Measurements from ENCODE around the gene CCNG1.
"Not testable (repeated sequence)": the region's sequence is repeated elsewhere in the genome, so short reads cannot be mapped to it uniquely, and the experiment has no call there.

The CCNG1 gene

DNA sequence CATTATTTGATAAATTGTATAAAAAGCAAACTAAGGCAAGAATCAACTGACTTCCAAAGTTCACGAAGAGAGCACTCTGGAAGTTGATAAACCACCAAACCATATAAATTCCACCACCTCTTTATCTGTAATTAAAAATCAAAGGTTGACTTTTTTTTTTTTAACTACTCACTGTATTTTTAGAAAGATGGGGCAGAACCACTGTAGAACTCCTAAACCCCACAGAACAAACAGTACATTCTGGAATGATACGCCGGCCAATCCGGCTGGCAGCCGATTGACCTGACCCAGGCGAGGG is 435 bp upstream of the CCNG1 start:
- no peak for DNase-seq (ENCODE audit: extremely low spot score, insufficient read length, low read depth)
- FAIRE-seq: no peak

DNA sequence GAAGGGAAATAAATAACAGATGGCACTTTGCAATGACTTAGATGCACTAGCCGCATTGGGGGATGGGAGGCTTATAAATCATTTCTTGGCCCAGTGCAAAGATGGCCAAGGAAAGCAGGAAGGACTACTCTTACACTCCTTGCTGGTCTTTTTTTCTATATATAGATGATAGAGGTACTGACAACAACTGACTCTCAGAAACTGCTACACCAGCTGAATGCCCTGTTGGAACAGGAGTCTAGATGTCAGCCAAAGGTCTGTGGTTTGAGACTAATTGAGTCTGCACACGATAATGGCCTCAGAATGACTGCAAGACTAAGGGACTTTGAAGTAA is 1.7 kb downstream of the CCNG1 start:
- FAIRE-seq (peak; percentile 42), DNase-seq (ENCODE audit: extremely low spot score, insufficient read length, low read depth) (no peak)

DNA sequence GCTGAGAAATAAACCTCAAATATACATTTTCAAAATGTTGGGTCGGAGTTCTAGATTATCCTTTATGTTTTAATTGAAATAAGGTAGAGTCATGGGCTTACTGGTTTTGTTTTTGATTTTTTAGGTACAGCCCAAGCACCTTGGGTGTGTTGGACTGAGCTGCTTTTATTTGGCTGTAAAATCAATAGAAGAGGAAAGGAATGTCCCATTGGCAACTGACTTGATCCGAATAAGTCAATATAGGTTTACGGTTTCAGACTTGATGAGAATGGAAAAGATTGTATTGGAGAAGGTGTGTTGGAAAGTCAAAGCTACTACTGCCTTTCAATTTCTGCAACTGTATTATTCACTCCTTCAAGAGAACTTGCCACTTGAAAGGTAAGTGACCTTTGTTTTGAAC is 3.6 kb downstream of the CCNG1 start:
- DNase-seq (ENCODE audit: extremely low spot score, insufficient read length, low read depth) (no peak), FAIRE-seq (no peak)

DNA sequence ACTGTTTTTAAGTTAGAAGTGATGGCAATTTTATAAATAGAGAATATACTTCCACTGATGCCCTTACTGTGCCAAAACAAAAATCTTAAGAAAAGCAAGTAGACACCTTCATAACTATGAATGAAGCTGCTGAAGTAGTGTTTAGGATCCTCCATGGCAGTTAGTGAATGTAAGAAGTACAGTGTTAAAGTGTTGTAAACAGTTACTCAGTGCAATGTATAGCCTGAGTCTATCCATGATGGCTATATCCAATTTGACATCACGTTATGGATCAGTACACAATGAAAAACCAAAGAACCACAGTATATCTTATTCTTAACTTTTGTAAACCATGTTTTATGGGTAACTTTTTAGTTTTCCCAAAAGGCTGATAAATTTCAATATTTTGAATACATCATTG is 7.1 kb downstream of the CCNG1 start:
- FAIRE-seq: no peak
- DNase-seq (ENCODE audit: extremely low spot score, insufficient read length, low read depth): no peak

DNA sequence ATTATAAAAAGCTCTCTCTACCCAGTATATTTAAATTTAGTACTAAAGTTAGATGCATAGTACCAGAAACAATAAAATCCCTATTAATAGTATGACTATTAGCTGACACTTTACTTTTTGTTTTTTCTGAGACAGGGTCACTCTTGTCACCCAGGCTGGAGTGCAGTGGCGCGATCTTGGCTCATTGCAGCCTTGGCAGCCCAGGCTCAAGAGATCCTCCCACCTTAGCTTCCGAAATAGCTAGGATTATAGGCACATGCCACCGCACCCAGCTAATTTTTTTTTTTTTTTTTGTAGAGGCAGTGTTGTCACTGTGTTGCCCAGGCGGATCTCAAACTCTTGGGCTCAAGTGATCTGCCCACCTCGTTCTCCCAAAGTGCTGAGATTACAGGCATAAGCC is 8.0 kb downstream of the CCNG1 start:
- FAIRE-seq (no peak), DNase-seq (ENCODE audit: extremely low spot score, insufficient read length, low read depth) (no peak)

DNA sequence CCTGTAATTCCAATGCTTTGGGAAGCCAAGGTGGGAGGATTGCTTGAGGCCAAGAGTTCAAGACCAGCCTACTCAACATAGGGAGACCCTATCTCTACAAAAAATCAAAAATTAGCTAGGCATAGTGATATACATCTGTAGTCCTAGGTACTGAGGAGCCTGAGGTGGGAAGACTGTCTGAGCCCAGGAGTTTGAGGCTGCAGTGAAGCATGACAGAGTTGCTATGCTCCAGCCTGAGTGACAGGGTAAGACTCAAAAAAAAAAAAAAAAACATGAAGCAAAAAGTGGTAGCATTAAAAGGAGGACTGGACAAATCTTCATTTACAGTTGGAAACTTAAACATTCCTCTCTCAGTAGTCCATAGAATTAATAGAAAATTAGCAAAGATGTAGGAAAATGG is 9.8 kb downstream of the CCNG1 start:
- DNase-seq (ENCODE audit: extremely low spot score, insufficient read length, low read depth): no peak
- FAIRE-seq: no peak

DNA sequence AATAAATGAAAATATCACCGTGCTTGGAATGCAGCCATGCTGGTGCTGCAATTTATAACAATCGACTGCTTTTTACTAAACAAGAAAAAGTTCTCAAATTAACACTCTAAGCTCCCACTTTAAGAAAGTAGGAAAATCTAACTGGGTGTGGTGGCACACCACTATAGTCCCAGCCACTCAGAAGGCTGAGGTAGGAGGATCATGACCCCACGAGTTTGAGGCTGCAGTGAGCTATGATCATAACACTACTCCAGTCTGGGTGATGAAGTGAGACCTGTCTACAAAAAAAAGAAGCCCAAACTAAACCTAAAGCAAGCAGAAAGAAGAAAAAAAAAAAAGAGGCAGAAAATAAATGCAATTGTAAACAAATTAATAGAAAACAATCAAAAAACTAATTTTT is 10.5 kb downstream of the CCNG1 start:
- FAIRE-seq: no peak
- DNase-seq (ENCODE audit: extremely low spot score, insufficient read length, low read depth): no peak

DNA sequence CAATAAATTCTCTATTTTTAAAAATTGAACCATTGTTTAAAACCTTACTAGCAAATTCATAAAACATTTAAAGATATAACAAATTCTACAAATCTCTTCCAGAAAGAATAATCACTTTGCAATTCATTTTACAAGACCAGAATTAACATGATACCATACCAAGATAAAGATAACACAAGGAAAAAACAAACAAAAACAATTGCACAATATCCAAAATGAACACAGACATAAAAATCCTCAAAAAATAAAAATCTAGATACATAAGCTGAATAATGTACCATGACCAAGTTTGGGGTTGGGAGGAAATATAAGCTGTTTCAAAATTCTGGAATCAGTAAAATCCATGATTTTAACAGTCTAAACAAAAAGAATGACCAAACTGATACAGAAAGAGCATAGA is 11.1 kb downstream of the CCNG1 start:
- no peak for DNase-seq (ENCODE audit: extremely low spot score, insufficient read length, low read depth)
- no peak for FAIRE-seq

DNA sequence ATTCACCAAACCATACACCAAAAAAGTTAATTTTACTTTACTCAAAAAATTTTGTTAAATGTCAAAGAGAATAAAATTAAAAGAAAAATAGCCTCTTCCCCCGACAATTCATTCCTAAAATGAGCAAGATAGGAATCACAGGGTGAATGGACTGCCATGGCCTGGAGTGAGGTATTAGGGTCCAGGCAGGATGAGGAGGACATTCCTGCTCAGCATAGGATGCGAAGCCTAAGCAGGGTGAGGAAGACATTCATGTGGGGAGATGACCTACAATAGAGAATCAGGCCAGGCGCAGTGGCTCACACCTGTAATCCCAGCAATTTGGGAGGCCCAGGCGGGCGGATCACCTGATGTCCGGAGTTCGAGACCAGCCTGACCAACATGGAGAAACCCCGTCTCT is 14.1 kb downstream of the CCNG1 start:
- FAIRE-seq: no peak
- DNase-seq (ENCODE audit: extremely low spot score, insufficient read length, low read depth): no peak

DNA sequence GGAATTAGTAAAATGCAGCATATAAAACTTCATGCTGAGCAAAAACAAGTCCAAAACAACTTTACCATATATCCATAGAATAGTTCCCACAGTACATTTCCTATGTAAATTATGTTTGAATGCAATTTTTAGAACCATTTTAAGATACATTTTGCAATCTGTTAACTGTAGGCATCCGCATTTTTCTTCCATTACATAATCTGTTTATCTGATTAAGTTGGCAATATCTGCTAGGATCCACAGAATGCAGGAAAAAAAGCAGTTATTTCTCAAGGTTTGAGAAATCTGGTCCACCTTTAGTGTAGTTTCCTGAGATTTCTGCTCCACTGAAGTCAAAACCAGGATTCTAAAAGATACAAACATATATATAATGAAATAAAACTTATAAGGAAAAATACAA is 16.3 kb downstream of the CCNG1 start:
- no peak for DNase-seq (ENCODE audit: extremely low spot score, insufficient read length, low read depth)
- FAIRE-seq: no peak

DNA sequence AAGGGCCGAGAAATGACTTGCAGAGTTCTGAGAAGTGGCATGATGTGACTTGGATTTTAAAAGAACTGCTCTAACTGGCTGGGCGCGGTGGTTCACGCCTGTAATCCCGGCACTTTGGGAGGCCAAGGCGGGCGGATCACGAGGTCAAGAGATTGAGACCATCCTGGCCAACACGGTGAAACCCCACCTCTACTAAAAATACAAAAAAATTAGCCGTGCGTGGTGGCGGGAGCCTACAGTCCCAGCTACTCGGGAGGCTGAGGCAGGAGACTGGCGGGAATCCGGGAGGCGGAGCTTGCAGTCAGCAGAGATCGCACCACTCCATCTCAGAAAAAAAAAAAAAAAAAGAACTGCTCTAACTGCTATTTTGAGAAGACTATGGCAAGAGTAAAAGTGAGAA is 18.0 kb downstream of the CCNG1 start:
- not testable (repeated sequence) for FAIRE-seq; DNase-seq (ENCODE audit: extremely low spot score, insufficient read length, low read depth)

DNA sequence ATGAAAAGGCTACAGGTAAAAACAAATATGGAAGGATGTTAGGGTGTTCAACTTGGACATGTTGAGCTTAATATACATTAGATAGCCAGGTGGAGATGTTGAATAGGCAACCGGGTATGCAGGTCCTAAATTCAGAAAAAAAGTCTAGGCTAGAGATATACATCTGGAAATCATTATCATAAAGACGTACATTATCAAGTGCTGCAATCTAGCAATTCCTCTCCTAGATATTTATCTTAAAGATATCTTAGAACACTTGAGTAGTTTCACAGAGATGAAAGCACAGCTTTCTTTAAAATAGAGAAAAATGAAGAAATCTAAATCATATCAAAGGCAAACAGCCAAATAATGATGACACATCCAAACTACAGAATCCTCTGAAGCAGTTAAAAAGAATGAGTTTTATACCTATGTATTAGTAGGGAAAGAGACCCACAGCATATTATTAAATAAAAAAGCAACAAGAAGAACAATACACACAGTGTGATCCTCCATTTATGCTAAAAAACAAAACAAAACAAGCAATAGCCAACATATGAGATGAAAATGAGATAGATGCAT is 18.7 kb downstream of the CCNG1 start:
- DNase-seq (ENCODE audit: extremely low spot score, insufficient read length, low read depth) (no peak), FAIRE-seq (no peak)

DNA sequence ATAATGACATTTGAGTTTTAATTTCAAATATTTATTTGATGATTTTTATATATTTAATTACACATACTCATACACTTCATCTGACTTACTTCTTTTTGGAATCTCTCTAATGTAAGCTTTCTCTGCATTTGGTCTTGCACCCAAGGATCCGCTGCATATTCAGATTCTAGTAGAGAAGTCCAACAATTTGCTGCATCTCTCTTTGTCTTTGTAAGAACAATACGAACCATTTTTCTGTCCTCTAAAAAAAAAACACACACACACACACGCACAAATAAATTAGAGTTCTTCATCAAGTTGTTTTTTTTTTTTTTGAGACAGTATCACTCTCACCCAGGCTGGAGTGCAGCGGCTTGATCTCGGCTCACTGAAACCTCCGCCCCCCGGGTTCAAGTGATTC is 19.4 kb downstream of the CCNG1 start:
- DNase-seq (ENCODE audit: extremely low spot score, insufficient read length, low read depth): no peak
- FAIRE-seq: no peak

DNA sequence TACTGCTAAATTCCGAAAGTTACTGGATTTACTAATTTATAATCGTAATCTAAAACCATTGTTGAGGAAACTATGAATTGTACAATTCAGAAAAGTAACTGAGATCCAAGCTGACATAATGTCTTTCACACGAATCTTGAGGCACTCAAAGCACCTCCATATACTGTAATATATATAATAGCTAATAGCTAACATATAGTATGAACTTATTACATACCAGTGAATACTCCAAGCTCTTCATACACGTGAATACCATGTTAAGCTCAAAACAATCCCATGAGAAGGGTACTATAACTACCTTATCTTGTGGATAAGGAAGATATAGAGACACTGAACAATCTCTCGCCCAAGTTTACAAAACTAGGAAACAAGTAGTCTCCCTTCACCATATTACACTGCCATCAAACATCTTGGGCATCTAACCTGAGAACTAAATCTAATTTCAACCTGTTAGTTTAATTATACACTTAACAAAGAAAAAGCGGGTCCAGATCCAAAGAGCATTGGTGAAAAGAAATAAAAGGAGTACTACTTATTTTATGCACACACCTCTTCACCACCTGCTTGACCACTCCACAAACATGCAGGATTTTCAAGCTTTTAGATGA is 21.5 kb downstream of the CCNG1 start:
- DNase-seq (ENCODE audit: extremely low spot score, insufficient read length, low read depth) (no peak), FAIRE-seq (no peak)

DNA sequence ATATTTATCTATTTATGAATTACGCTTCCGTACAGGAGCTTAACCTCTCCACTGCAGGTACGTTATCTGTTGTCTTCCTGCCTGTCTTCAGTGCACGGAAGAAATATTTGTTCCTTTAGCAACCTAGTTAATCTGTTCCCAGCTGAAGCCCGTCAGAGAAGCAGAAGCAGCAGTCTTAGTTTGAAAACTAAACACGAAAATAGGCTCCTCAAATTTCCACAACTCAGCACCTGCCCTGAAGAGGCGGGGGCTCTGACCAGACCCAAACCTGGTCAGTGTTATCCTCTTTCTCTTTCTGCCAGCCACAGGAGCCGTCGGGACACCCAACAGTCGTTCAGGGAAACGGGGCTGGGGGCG is 22.0 kb downstream of the CCNG1 start:
- peak; percentile 47 for FAIRE-seq
- DNase-seq (ENCODE audit: extremely low spot score, insufficient read length, low read depth): no peak

DNA sequence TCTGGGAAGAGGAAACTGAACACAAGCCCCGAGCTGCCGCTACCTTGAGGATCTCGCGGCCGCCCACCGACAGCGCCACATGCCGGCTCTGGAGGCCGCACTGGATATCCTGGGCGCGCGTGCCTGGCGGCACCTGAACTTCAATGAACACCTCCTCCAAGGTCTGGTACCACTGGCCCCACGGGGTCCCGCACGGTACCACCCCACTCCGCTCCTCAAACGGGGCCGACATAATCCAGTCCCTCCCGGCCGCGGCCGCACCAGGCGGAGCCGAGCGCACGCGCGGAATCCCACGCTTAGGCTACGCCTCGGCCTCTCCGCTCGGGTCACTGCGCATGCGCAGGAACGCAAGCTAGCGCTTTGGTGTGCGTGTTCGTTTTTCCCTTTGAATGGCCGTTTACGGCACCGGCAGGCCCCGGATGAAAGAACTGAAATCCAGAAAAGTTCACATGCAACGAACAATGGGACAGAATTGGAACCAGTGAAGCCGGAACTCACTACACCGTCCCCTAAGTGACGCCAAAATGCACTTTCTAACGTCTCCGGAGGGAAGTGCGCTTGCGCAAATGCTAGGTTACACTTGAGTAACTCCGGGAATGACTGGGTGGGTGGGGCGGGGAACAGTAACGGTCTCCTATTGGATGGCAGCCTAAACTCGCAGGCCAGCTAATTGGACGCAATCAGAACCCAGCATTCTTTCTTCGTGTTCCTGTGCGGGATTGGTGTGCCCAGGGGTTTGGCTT is 22.6 kb downstream of the CCNG1 start, which contains the start of gene NUDCD2:
Gene NUDCD2 (minus strand): TSS at position 284 of the 743 bp plus-strand sequence. CDS start 52 bp downstream, at position 232.
- DNase-seq (ENCODE audit: extremely low spot score, insufficient read length, low read depth) (peak; percentile 62), FAIRE-seq (peak; percentile 99)

DNA sequence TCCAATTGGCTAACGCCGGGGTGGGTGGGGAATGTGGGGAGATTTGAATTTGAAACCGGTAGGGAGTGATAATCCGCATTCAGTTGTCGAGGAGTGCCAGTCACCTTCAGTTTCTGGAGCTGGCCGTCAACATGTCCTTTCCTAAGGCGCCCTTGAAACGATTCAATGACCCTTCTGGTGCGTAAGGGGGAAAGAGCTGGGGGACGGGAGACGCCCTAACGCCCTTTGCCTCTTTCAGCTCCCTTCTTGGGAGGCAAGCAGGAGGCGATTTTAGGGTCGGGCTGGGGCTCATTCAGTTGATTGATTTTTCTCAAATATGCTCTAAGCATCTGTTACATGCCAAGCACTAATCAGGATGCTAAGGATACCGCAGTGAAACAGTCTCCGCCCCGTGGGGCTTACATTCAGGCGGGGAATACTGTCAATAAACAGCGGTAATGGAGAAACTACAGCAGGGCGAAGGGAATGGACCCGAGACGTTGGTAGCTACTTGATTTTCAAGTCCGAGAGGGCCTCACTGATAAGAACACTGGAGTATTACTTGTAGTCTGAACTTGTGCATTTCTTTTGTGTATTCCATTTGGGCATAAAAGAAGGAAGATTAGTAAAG is 23.3 kb downstream of the CCNG1 start, which contains the start of gene HMMR:
Gene HMMR (plus strand): TSS at position 71 of the 610 bp plus-strand sequence. CDS start 61 bp downstream, at position 132.
- FAIRE-seq (no peak), DNase-seq (ENCODE audit: extremely low spot score, insufficient read length, low read depth) (no peak)

DNA sequence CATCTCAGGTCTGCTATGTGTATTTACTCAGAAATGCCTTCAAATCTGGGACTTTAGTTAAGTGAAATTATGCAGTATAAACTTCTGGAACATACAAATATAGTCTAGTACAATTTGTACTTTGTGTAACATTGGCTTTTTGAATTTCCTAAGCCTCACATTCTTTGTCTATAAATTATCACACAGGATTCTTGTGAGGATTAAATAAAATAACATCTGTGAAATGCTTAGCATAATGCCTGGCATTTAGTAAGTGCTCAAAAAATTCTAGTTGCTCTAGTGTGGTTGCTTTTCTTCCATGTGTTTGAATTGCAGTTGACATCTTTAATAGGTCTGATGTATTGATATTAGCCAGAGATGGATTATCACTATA is 25.7 kb downstream of the CCNG1 start:
- DNase-seq (ENCODE audit: extremely low spot score, insufficient read length, low read depth): no peak
- no peak for FAIRE-seq

DNA sequence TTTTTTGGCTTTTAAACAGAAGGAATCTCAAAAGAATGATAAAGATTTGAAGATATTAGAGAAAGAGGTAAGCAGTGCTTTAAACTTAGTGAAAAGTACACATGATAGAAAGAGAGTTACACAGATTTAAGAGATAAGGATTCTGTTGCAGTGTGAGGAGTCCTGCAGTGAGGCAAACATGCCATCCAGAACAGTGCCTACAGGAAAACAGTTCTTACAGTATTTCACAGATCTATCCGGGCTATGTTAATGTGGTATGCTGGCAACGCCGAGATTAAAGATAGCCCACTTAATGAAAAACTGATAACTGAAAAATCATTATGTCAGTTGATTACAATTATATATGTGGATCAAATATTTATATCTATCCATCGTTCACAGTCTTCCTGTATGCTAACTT is 30.3 kb downstream of the CCNG1 start:
- no peak for DNase-seq (ENCODE audit: extremely low spot score, insufficient read length, low read depth)
- no peak for FAIRE-seq

DNA sequence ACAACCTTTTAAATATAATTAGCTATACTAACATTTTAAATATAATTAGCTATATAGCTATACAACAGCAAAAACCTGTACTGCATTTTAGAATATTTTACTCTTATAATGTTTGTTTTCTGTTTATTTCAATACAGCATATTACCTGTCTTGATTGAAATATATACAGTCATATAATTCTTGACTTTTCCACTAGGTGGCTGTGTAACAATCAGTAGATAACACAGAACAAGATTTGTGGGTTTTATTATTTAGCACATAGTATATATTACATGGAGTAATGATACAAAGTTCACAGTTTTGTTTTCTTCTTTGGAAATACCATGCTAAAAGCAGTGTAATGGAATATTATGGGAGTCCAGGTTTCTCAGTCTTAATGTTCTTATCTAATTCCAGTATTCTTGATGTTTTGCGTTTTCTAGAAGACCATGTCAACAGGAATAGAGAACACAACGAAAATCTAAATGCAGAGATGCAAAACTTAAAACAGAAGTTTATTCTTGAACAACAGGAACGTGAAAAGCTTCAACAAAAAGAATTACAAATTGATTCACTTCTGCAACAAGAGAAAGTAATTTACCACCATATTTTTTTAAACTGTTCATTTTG is 36.3 kb downstream of the CCNG1 start:
- FAIRE-seq (peak; percentile 59), DNase-seq (ENCODE audit: extremely low spot score, insufficient read length, low read depth) (no peak)

DNA sequence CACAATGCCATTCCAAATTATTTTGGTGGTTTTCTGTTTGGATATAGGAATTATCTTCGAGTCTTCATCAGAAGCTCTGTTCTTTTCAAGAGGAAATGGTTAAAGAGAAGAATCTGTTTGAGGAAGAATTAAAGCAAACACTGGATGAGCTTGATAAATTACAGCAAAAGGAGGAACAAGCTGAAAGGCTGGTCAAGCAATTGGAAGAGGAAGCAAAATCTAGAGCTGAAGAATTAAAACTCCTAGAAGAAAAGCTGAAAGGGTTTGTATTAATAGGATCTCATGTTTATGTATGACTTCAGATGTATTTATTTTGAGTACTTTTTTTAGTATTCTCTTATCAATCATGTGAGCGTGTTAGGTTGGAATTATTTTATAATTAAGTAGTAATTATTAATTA is 38.0 kb downstream of the CCNG1 start:
- DNase-seq (ENCODE audit: extremely low spot score, insufficient read length, low read depth) (no peak), FAIRE-seq (no peak)

Data from GM18507 (cell line).